CD4-positive, alpha-beta T cell treated with Interleukin-21 for 1 hour (primary cell): Measurements from ENCODE around the gene SPATA7.

Source experiments
- DNase-seq: peaks from one replicate; pipeline ENCODE4 v3.0.0-alpha.2; 2020

Gene SPATA7

GRCh38 chr14:88421286-88421685 is 35.8 kb downstream of the SPATA7 start:
- no peak for DNase-seq

- DNase-seq: no peak
Measured at GRCh38 chr14:88422047-88422446, 36.6 kb downstream of the SPATA7 start.

DNA sequence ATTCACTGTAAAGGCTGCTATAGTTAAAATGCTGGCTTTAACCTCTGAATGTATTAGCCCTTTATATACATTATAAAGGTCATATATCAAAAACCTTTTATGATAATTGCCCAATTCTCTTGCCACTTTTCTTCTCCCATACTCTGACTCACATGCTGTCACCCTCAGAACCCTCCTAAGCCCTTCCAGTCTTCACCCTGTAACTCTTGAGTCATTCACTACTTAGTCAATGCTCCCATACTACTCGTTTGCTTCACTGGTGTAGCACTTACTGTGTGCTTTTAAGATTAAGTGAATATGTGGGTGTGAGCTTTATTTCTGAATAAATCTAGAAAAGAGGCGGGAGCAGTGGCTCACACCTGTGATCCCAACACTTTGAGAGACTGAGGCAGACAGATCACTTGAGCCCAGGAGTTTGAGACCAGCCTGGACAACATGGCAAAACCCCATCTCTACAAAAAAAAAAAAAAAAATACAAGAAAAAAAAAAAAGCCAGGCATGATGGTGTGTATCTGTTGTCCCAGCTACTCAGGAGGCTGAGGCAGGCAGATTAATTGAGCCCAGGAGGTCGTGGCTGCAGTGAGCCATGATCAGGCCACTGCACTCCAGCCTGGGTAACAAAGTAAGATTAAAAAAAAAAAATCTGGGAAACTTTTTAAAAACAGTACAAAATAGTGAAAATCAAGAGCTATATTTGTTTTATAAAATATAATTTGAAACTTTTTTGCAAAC is 37.6 kb downstream of the SPATA7 start:
- no peak for DNase-seq

DNA sequence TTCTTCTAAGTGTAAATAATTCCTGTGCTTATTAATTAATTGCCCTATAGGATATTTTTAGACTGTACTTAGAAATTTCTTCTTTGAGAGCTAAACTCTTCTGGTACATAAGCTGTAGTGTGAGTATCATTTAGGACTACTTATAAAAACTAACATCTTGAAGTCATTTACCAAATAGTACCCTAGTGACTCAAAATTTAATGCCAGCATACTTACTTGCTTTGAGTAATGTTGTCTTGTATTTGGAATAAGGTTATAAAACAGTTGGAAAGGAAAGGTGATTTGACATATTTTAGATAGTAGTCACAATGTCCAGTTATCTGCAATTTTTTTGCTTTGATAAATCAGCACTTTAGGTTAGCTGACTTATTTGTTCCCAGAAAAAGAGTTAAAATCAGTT is 39.1 kb downstream of the SPATA7 start:
- no peak for DNase-seq

DNA sequence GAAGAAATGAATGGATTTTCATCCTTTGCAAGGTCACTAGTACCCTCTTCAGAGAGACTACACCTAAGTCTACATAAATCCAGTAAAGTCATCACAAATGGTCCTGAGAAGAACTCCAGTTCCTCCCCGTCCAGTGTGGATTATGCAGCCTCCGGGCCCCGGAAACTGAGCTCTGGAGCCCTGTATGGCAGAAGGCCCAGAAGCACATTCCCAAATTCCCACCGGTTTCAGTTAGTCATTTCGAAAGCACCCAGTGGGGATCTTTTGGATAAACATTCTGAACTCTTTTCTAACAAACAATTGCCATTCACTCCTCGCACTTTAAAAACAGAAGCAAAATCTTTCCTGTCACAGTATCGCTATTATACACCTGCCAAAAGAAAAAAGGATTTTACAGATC is 40.8 kb downstream of the SPATA7 start:
- DNase-seq: no peak

DNA sequence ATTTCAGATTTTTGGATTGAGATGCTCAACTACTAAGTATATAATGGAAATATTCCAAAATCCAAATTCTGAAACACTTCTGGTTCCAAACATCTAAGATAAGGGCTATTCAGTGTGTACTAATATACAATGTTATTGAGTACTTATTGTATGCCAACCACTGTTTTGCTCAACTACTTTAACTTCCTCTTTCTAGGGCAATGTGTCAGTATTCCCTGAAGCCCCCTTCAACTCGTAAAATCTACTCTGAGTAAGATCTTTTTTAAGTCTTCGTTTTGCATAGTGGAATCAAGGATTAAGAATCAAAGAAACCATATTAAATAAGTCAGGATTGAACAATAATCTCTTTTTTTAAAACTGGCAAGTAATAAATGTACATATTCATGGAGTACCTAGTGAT is 45.5 kb downstream of the SPATA7 start:
- DNase-seq: no peak

DNA sequence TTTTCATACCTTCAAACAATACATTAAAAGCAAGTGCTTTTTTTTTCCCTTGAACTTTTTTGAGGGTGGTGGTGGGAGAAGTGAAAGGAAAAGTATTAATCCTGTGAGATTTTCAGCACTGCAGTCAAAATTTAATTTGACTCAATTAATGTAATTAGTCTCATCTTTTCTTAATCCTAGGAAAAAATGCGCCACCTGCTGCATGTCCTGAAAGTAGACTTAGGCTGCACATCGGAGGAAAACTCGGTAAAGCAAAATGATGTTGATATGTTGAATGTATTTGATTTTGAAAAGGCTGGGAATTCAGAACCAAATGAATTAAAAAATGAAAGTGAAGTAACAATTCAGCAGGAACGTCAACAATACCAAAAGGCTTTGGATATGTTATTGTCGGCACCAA is 52.2 kb downstream of the SPATA7 start:
- no peak for DNase-seq

GRCh38 chr14:88439088-88439487 is 53.6 kb downstream of the SPATA7 start:
- DNase-seq: no peak

DNA sequence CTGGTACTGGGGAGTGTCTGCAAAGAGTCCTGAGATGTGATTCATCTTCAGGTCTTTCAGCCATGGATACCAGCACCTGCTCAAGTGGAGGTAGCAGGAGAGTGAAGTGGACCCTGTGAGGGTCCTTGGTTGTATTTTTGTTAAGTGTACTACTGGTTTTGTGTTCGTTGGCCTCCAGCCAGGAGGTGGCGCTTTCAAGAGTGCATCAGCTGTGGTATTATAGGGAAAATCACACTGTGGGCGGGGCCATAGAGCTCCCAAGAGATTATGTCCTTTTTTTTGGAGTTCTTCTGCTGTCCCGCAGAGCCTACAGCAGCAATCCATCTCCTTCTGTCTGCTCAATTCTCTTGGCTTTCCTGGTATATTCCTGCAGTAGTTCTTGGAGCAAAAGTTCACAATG is 66.8 kb downstream of the SPATA7 start:
- no peak for DNase-seq

GRCh38 chr14:88454886-88455285 is 69.4 kb downstream of the SPATA7 start:
- no peak for DNase-seq

DNA sequence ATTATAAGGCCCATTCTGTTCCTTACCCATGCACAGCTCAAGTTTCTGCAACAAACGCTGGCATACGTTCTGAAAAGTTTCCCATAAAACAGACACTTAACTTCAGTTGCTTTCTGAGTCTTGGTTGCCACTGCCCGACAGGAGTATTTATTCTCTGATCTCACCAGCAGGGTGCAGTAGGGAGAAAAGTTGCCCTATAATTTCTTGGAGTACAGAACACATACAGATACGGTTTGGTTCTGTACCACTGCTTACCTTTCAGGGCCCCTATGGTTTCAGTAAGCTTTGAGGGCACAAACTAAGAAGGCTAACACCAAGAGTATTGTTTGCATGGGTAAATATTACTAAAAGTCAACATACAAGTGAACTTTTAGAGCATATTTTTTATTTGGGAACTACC is 77.9 kb downstream of the SPATA7 start:
- peak; percentile 2 for DNase-seq

DNA sequence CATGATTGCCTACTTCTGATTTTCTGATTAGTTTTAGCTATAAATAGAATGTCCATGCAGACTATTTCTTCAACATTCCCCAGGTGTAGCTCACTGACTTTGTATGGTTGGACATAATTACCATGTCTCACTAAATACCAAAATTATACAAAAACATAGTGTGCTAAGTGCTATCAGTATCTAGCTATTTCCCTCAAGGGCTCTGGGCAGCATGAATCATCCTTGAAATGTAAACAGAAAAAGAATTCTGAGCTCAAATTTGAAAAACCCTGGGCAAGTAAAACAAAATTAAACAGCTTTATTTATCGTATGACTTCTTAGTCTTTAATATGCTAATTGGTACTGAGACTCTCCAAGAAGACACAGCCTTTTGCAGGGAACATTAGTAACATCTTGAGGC is 82.9 kb downstream of the SPATA7 start:
- no peak for DNase-seq

DNA sequence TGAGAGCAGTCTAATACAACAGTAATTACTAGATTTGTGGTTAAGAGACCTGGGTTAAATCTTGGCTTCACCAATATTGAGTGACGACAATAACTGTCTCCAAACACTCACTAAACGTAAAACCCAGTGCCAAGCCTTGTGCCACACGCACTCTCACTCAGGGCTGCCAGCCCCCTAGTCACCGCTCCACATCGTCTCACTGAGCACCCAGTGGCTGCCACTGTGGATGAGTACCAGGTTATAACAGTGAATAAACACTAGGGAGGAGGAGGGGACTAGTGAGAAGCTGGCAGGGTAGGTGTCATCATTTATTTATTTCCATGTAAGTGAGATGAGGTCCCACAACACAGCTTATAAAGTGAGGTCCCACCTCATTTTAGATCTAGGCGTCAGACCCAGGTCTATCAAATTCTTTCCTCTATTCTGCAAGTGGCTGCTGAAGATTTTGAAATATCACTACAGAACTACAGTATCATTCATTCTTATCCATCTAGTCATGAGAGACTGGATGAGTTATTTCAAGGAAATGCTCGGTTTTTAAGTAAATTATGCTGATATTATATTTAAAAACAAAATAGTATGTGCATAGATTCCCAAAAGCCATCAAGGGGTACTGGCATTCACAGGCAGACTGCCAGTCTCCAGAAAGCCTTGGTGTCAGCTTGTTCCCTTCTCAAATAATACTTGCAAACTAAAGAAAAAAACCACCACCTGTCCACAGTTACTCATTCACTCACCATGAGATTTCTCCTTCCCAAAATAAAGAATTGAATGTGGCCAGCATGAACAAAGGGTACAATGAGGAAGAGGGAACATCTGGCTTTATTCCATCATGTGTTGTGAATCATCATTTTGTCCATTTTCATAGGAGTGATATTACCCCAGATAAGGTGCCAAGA is 85.3 kb downstream of the SPATA7 start:
- no peak for DNase-seq

DNA sequence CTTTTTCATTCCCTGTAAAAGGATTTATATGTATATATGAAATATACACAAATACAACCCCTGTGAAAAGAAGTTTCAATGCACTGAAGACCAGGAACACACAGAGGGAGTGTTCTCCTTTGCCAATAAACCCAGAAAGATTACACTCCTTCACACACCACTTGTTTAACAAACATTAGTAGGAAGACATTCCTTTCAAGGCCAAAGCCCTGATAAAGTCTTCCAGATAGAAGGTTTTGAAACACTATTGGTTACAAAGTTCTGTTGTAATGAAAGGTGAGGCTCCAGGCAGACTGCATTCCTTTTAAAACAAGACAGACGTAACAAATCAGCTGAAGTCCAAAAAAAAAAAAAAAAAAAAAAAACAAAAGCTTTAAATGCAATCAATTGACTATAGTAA is 88.3 kb downstream of the SPATA7 start:
- DNase-seq: no peak

- DNase-seq: no peak
Measured at GRCh38 chr14:88476214-88476774, 90.8 kb downstream of the SPATA7 start.

DNA sequence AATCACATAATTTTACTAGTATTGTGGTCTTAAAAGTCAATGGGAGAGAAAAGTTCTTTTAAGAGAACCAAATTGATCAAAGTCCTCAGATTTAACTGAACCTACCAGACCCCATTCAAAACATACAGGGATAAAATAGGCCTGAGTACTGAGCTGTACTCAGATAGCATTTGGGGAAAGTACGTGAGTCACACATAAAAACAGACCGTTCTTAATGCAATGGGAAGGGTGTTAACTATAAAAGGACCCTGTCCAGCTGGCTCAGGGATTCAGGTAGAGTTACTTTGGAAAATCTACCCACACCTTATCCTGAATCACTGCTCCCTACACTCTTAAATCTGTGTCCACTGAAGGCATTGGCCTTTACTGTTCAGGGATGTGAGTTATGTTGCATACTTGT is 91.4 kb downstream of the SPATA7 start:
- no peak for DNase-seq

DNA sequence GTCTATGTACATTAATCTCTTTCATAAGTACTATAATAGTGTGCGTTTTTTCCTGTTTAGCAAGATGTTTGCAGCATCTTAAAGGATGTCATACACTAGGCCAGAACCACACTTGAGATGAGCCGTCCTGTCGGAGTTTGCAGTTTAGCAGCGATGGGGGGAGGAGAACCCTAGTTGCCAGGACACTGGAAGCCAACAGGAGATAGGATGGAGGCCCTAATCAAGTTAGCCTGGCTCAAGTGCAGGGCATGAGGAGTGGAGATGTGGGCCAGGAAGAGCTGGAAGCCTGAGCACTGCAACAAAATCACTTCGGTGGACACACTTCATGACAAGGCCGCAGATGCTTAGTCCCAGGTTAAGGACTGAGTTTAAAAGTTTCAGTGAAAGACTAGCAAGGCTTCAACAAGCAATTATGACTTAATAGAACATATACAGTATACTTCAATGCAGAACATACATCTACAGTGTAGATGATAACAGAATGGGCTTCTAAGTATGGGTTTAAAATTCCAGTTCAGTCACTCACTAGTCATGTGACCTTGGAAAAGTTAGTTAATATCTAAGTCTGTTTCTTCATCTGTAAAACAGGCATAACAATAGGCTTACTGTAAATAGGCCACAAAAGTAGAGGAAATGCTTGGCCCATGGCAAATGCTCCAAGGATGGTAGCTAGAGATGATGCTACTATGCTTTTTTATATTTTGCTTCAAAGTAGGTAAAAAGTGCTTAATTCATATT is 92.2 kb downstream of the SPATA7 start:
- DNase-seq: no peak

DNA sequence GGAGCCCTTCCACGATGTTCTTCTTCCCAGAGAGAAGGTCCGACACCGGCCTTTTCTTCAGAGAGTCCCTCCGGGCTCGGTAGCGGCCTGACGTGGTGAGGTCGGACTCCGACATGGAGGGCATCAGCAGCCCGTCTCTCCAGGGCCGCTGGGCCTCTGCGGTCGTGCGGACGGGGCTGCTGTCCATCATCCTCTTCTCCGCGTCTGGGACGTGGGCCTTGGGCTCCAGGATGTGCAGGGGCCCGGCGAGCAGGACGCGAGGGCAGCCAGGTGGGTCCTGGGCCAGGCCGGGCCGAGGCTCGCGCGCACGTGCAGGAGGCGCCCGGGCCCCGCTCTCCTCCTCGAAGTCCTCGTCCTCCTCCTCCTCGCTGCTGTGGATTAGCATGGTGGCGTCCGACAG is 93.5 kb downstream of the SPATA7 start:
- DNase-seq: no peak

DNA sequence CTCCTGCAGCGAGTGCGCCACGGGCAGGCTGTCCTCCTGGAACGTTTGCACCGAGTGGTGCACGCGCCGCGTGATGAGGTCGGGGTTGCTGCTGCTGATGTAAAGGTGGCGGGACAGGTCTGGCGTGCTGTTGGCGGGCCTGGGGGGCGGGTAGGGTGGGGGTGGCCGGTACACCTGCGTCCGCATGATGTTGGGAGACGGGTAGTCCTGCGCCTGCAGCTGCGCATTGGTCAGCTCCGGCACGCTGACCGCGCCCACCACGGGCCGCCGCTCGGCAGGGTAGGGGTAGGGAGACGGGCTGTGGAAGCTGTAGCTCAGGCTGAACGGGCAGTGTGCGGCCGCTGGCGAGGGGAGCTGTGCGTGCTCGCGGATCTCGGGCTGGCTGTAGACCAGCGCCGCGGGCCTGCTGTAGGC is 94.1 kb downstream of the SPATA7 start:
- no peak for DNase-seq

GRCh38 chr14:88481059-88481458 is 95.6 kb downstream of the SPATA7 start:
- DNase-seq: no peak

DNA sequence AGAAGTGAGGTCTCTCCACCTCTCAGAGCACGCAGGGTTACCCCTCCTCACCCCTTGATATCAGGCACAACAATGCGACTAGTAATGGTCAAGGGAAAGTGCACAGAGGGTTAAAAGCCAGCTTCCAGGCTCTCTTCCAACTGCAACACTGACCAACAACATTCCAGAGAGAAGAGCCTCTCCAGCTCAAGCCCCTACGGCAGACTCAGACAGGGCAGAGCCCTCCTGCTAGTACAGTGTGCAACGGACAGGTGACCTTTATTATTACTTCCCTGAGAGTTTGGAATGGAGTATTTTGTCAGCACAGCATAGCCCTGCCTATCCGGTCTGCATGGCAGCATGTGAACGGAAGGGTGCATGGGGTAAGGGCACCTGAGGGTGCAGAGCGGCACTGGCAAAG is 96.3 kb downstream of the SPATA7 start:
- no peak for DNase-seq

GRCh38 chr14:88482524-88482923 is 97.1 kb downstream of the SPATA7 start:
- DNase-seq: no peak
